GM12878 (cell line): ENCODE measurements around the gene S100A8. TPM values are rescaled to one million over a fixed set of nuclear protein-coding genes. Genes with fewer than 3 reads are reported as not detected.

ENCODE experiments used
- ATAC-seq: fragments of 200-7000 bp; cut with Tn5 transposase; 3 replicates; pipeline ENCODE4 v1.9.1; 2020; ENCODE audit warnings: mild to moderate bottlenecking, moderate library complexity
- BruUV-seq: library from RNA; stranded (reverse); fragments of 400-500 nt; replicated peaks from 2 replicates; lab custom pipeline; 2021; lab: Mats Ljungman, UMichigan
- CTCF ChIA-PET: fragments of 300-600 bp; sonication (Branson Sonifier 250); formaldehyde crosslinking; extraction: SDS; loops from one replicate; lab custom pipeline; 2021; ENCODE audit warnings: inconsistent platforms; lab: Yijun Ruan, JAX
- POLR2A ChIA-PET: fragments of 350-600 bp; formaldehyde crosslinking; extraction: SDS; loops from one replicate; lab custom pipeline; 2021; ENCODE audit warnings: inconsistent platforms; lab: Charles Lee
- RAD21 ChIA-PET: fragments of 300-600 bp; sonication (Branson Sonifier 250); formaldehyde crosslinking; loops from one replicate; lab custom pipeline; 2023; ENCODE audit warnings: antibody characterized with exemption; ENCODE audit not compliant: unreplicated experiment; lab: Charles Lee
- SMC1A ChIA-PET: fragments of 300-600 bp; sonication (Branson Sonifier 250); formaldehyde crosslinking; loops from one replicate; lab custom pipeline; 2023; ENCODE audit not compliant: unreplicated experiment, uncharacterized antibody; lab: Charles Lee
- DNase-seq: peaks from one replicate; pipeline ENCODE4 v3.0.0-alpha.2; 2011; ENCODE audit warnings: low read depth, low spot score
- FAIRE-seq: peaks from 3 replicates; lab custom pipeline; 2011; peaks lifted over from hg19 to GRCh38; lab: Jason Lieb, UNC
- H2AFZ ChIP-seq: 2 replicates; pipeline ENCODE4 v1.6.0; 2011; ENCODE audit warnings: low read depth, low read length, control low read depth; ENCODE audit not compliant: control insufficient read depth
- H3K27ac ChIP-seq: 2 replicates; pipeline ENCODE4 v1.5.1; 2011; ENCODE audit warnings: control low read depth; ENCODE audit not compliant: control insufficient read depth, insufficient read depth
- H3K27me3 ChIP-seq, 2 experiments: replicated peaks in 1 of 2; 2 replicates each; pipeline versions ENCODE4 v1.6.0 to v1.6.1; 2011; ENCODE audit warnings: low read length in 1 of 2; ENCODE audit not compliant: control insufficient read depth in 2 of 2, insufficient read depth in 2 of 2
- H3K36me3 ChIP-seq, 2 experiments: 2 replicates each; pipeline ENCODE4 v1.5.1; 2011; ENCODE audit warnings: low read length in 1 of 2; ENCODE audit not compliant: control insufficient read depth in 2 of 2, insufficient read depth in 2 of 2
- H3K4me1 ChIP-seq: 2 replicates; pipeline ENCODE4 v1.6.1; 2011; ENCODE audit warnings: mild to moderate bottlenecking, low read length, moderate library complexity, mixed read lengths; ENCODE audit not compliant: control insufficient read depth, insufficient read depth
- H3K4me2 ChIP-seq: 2 replicates; pipeline ENCODE4 v1.6.0; 2011; ENCODE audit warnings: control low read depth; ENCODE audit not compliant: control insufficient read depth, insufficient read depth
- H3K4me3 ChIP-seq: fragments of 200-600 bp; sonication (generic); 2 replicates; pipeline ENCODE4 v1.5.1; 2016
- H3K79me2 ChIP-seq: 2 replicates; pipeline ENCODE4 v1.6.0; 2011; ENCODE audit warnings: low read length; ENCODE audit not compliant: control insufficient read depth, insufficient read depth
- H3K9ac ChIP-seq: 2 replicates; pipeline ENCODE4 v1.8.0; 2011; ENCODE audit warnings: low read length, control low read depth, mixed read lengths; ENCODE audit not compliant: control insufficient read depth, insufficient read depth
- H3K9me3 ChIP-seq: replicated peaks from 3 replicates; pipeline ENCODE4 v1.5.1; 2011; ENCODE audit warnings: mild to moderate bottlenecking, low read length; ENCODE audit not compliant: control insufficient read depth, insufficient read depth
- H4K20me1 ChIP-seq: 2 replicates; pipeline ENCODE4 v1.6.0; 2011; ENCODE audit not compliant: control insufficient read depth, insufficient read depth
- ASH2L ChIP-seq: fragments of 300-600, 200-600 bp; sonication (generic); IDR thresholded peaks from 2 replicates; pipeline ENCODE4 v1.6.1; 2017; ENCODE audit warnings: low read depth, mild to moderate bottlenecking, borderline replicate concordance
- CEBPB ChIP-seq, 2 experiments: fragments of 150-350 bp in 1 of 2; IDR thresholded peaks; 2 replicates each; pipeline ENCODE4 v1.6.1; 2012 to 2014; ENCODE audit warnings: low read depth in 2 of 2, low read length in 2 of 2, borderline replicate concordance in 1 of 2, inconsistent platforms in 1 of 2
- CHD1 ChIP-seq: IDR thresholded peaks from 2 replicates; pipeline ENCODE4 v1.6.1; 2012; ENCODE audit warnings: low read depth, low read length, improper control_type of control experiment
- CUX1 ChIP-seq: IDR thresholded peaks from 2 replicates; pipeline ENCODE4 v1.6.1; 2012; ENCODE audit warnings: improper control_type of control experiment, low read depth, low read length; ENCODE audit not compliant: insufficient replicate concordance
- ETV6 ChIP-seq, 2 experiments: fragments of 450-650 bp in 1 of 2; IDR thresholded peaks in 1 of 2; conservative IDR thresholded peaks in 1 of 2; 2 replicates each; pipeline ENCODE4 v1.6.1; 2014; ENCODE audit warnings: antibody characterized with exemption in 1 of 2, borderline replicate concordance in 1 of 2, low read depth in 1 of 2, mild to moderate bottlenecking in 1 of 2, moderate library complexity in 1 of 2
- MLLT1 ChIP-seq: fragments of 450-650 bp; IDR thresholded peaks from 2 replicates; pipeline ENCODE4 v1.6.1; 2016; ENCODE audit warnings: mild to moderate bottlenecking
- NFYB ChIP-seq: IDR thresholded peaks from 2 replicates; pipeline ENCODE4 v1.6.1; 2011; ENCODE audit warnings: low read depth, mild to moderate bottlenecking, low read length, improper control_type of control experiment, moderate library complexity; ENCODE audit not compliant: insufficient read depth
- NR2F1 ChIP-seq: fragments of 450-650 bp; conservative IDR thresholded peaks from 2 replicates; pipeline ENCODE4 v1.6.1; 2017; ENCODE audit warnings: mild to moderate bottlenecking
- POLR2AphosphoS5 ChIP-seq: IDR thresholded peaks from 2 replicates; pipeline ENCODE4 v1.6.1; 2011; ENCODE audit warnings: mild to moderate bottlenecking, low read length, inconsistent platforms
- RAD21 ChIP-seq: IDR thresholded peaks from 2 replicates; pipeline ENCODE4 v1.6.1; 2011; ENCODE audit warnings: mild to moderate bottlenecking, low read depth, low read length, moderate library complexity; ENCODE audit not compliant: insufficient read depth
- RBBP5 ChIP-seq: fragments of 200-600 bp; sonication (generic); conservative IDR thresholded peaks from 2 replicates; pipeline ENCODE4 v1.6.1; 2016
- SIX5 ChIP-seq: IDR thresholded peaks from 2 replicates; pipeline ENCODE4 v1.6.1; 2011; ENCODE audit warnings: mild to moderate bottlenecking, low read depth, low read length, moderate library complexity; ENCODE audit not compliant: severe bottlenecking
- SKIL ChIP-seq: fragments of 450-650 bp; IDR thresholded peaks from 2 replicates; pipeline ENCODE4 v1.6.1; 2017; ENCODE audit warnings: mild to moderate bottlenecking, low read depth, inconsistent platforms; ENCODE audit not compliant: poor library complexity, severe bottlenecking
- SMARCA5 ChIP-seq: fragments of 450-650 bp; IDR thresholded peaks from 2 replicates; pipeline ENCODE4 v1.6.1; 2017; ENCODE audit warnings: mild to moderate bottlenecking
- TAF1 ChIP-seq: IDR thresholded peaks from 2 replicates; pipeline ENCODE4 v1.6.1; 2011; ENCODE audit warnings: mild to moderate bottlenecking, low read depth, low read length, borderline replicate concordance
- ZNF274 ChIP-seq: IDR thresholded peaks from one replicate; pipeline ENCODE4 v1.8.0; 2011; ENCODE audit not compliant: insufficient read length, insufficient read depth
- WGBS: methylation state at CpG from one replicate; pipeline ENCODE4 v1.1.6; 2016; ENCODE audit warnings: low lambda C conversion rate; ENCODE audit not compliant: insufficient replicate concordance, insufficient coverage; ENCODE audit errors: missing lambda C conversion rate; 5-methylcytosine and 5-hydroxymethylcytosine counted together
- in situ Hi-C: fragments of 300-500 bp; cut with MboI; formaldehyde crosslinking; loops from 9 replicates; pipeline ENCODE4 v1.14.3; 2018; ENCODE audit warnings: mixed read lengths
- intact Hi-C: fragments of 100-400 bp; cut with micrococcal nuclease; formaldehyde crosslinking; loops from one replicate; pipeline ENCODE4 v1.14.2; 2022; ENCODE audit not compliant: unreplicated experiment
- polyA plus RNA-seq, 11 experiments: library from polyadenylated mRNA; depleted of rRNA in 4 of 11; unstranded in 6 of 11; stranded (reverse) in 5 of 11; fragments of >200 nt; fragmentation: Nextera tagmentation in 4 of 11; fragmentation: Illumina TruSeq in 1 of 11; extraction: Ambion mirVana in 4 of 11; extraction: Trizol in 1 of 11; gene quantifications; 1 replicate in 1 of 11; 2 replicates in 10 of 11; pipeline versions ENCODE4 v1.2.1 to v1.2.3, GENCODE V29; 2011 to 2016; ENCODE audit warnings: inconsistent platforms in 2 of 11, missing spikeins in 2 of 11, low read depth in 1 of 11
- total RNA-seq, 4 experiments: library from RNA; depleted of rRNA in 3 of 4; stranded (reverse); fragments of >200 nt in 3 of 4; fragmentation: Illumina TruSeq in 1 of 4; extraction: Trizol in 1 of 4; gene quantifications; 2 replicates each; pipeline versions ENCODE4 v1.2.1 to v1.2.3, GENCODE V29; 2013 to 2021

Gene S100A8
- total and polyA plus RNA-seq, 10 of the 15 experiments (the other 5 are each of a cell fraction or from before 2014, with no cell fraction given) = 0.28 TPM; not detected in 9

- Histone ChIP-seq H3K9ac (no peak overlapping the region), H3K4me1 (no peaks in the 10 kb centered on the region), H3K27ac (no peak overlapping the region), H3K79me2 (no peaks in the 10 kb centered on the region), H3K36me3 (no peaks in the 10 kb centered on the region), H3K9me3 (no peaks in the 10 kb centered on the region), H2AFZ (no peak overlapping the region), H3K27me3 (no peaks in the 10 kb centered on the region; a peak in 2 of 4 replicates), H3K4me2 (no peak overlapping the region), H4K20me1 (no peaks in the 10 kb centered on the region)
- CTCF ChIA-PET = no interaction called here
- no peak for ATAC-seq
- 25% methylated on average over 3 of the region's 3 CpGs for WGBS
- no TSS peak for BruUV-seq
- intact Hi-C loops = no loop called here
- SMC1A ChIA-PET = no interaction called here
- in situ Hi-C loops = no loop called here
- POLR2A ChIA-PET = no interaction called here
- no peak for TF ChIP-seq ZNF274
- TF ChIP-seq CUX1 = no peak
- no peak for TF ChIP-seq SKIL
- TF ChIP-seq ASH2L = no peak
- TF ChIP-seq NR2F1 = no peak
- no peak for TF ChIP-seq SIX5
- TF ChIP-seq RBBP5 = no peak
- no peak for TF ChIP-seq POLR2AphosphoS5
- no peak for TF ChIP-seq TAF1
- TF ChIP-seq CEBPB (IDR thresholded peaks at IDR 0.05; ENCODE audit: borderline replicate concordance in 1 of 2, low read depth in 2 of 2, low read length in 2 of 2) = no peak
- no peak for TF ChIP-seq NFYB
- TF ChIP-seq MLLT1 = no peak
- TF ChIP-seq RAD21 = no peak
- no peak for TF ChIP-seq CHD1
- no peak for TF ChIP-seq ETV6 (conservative IDR thresholded peaks at IDR 0.05 in 1 of 2, IDR thresholded peaks at IDR 0.05 in 1 of 2; ENCODE audit: borderline replicate concordance in 1 of 2, low read depth in 1 of 2)
- no peak for TF ChIP-seq SMARCA5
- TF ChIP-seq, all 136 proteins: peak for 0
- FAIRE-seq (no peak), DNase-seq (no peak)
- H3K4me3 ChIP-seq = no peak overlapping the region
- RAD21 ChIA-PET = no interaction called here
Measured at GRCh38 chr1:153431427-153431826, 40.6 kb upstream of the S100A8 start.
